A204.1 (cell line): ENCODE results near the gene HOXB5.

Experiments used
- FAIRE-seq: peaks from 2 replicates; lab custom pipeline; 2012; peaks lifted over from hg19 to GRCh38; lab: Jason Lieb, UNC

HOXB5 gene

GRCh38 chr17:48571826-48572417, 21.7 kb downstream of the HOXB5 start:
- no peak for FAIRE-seq

GRCh38 chr17:48571024-48571818, 22.4 kb downstream of the HOXB5 start:
- no peak for FAIRE-seq

GRCh38 chr17:48570325-48571023, 23.1 kb downstream of the HOXB5 start:
- FAIRE-seq, result no peak

- no peak for FAIRE-seq
Observed at GRCh38 chr17:48569674-48570324, 23.8 kb downstream of the HOXB5 start.

GRCh38 chr17:48569240-48569582, 24.4 kb downstream of the HOXB5 start:
- FAIRE-seq, result no peak

- no peak for FAIRE-seq
Observed at GRCh38 chr17:48568499-48569239, 24.9 kb downstream of the HOXB5 start.

- no peak for FAIRE-seq
Observed at GRCh38 chr17:48567646-48568354, 25.8 kb downstream of the HOXB5 start.

- FAIRE-seq, result no peak
Observed at GRCh38 chr17:48567209-48567608, 26.4 kb downstream of the HOXB5 start.

- FAIRE-seq, result no peak
Observed at GRCh38 chr17:48566717-48567116, 26.9 kb downstream of the HOXB5 start.

GRCh38 chr17:48565925-48566710, 27.5 kb downstream of the HOXB5 start:
- no peak for FAIRE-seq

- FAIRE-seq, result no peak
Observed at GRCh38 chr17:48565022-48565554, 28.5 kb downstream of the HOXB5 start.

- no peak for FAIRE-seq
Observed at GRCh38 chr17:48564188-48565021, 29.2 kb downstream of the HOXB5 start.

- no peak for FAIRE-seq
Observed at GRCh38 chr17:48563867-48564187, 29.8 kb downstream of the HOXB5 start.

- FAIRE-seq, result no peak
Observed at GRCh38 chr17:48563385-48563838, 30.2 kb downstream of the HOXB5 start.

- no peak for FAIRE-seq
Observed at GRCh38 chr17:48562934-48563333, 30.6 kb downstream of the HOXB5 start.

- FAIRE-seq, result no peak
Observed at GRCh38 chr17:48561884-48562810, 31.4 kb downstream of the HOXB5 start.

GRCh38 chr17:48559840-48560817, 33.5 kb downstream of the HOXB5 start:
- FAIRE-seq, result no peak
